Activated CD4-positive, alpha-beta T cell treated with anti-CD3 and anti-CD28 coated beads, Interleukin-2, amount 10 ng/mL, durations not matched to agents 7 days and 5 days (primary cell): ENCODE data around the gene NELL2. TPM values are rescaled to one million over a fixed set of nuclear protein-coding genes. Genes with fewer than 3 reads are reported as not detected.

Experiments used
- CTCF ChIA-PET: fragments of 350-600 bp; sonication (Branson Sonifier 250); formaldehyde crosslinking; loops from one replicate; lab custom pipeline; 2021; ENCODE audit warnings: antibody characterized with exemption; lab: Charles Lee
- POLR2A ChIA-PET: fragments of 350-600 bp; sonication (Branson Sonifier 250); formaldehyde crosslinking; loops from one replicate; lab custom pipeline; 2021; ENCODE audit warnings: antibody characterized with exemption; lab: Charles Lee
- DNase-seq: peaks from one replicate; pipeline ENCODE4 v3.0.0-alpha.2; 2020
- H3K27ac Mint-ChIP-seq: one replicate; pipeline ENCODE4 v1.8.0; 2021; ENCODE audit warnings: mild to moderate bottlenecking, moderate library complexity, mixed read lengths
- H3K27me3 Mint-ChIP-seq: one replicate; pipeline ENCODE4 v1.8.0; 2021; ENCODE audit warnings: mixed read lengths
- H3K36me3 Mint-ChIP-seq: one replicate; pipeline ENCODE4 v1.8.0; 2021; ENCODE audit warnings: low read depth, mixed read lengths
- H3K4me1 Mint-ChIP-seq: one replicate; pipeline ENCODE4 v1.8.0; 2021; ENCODE audit warnings: mixed read lengths
- H3K4me3 Mint-ChIP-seq: one replicate; pipeline ENCODE4 v1.8.0; 2021; ENCODE audit warnings: mild to moderate bottlenecking, moderate library complexity, mixed read lengths
- H3K9me3 Mint-ChIP-seq: one replicate; pipeline ENCODE4 v1.8.0; 2021; ENCODE audit warnings: mixed read lengths
- total RNA-seq, 2 experiments: library from RNA; stranded (reverse); gene quantifications; one replicate each; pipeline ENCODE4 v1.2.3, GENCODE V29; 2021

NELL2 gene
- total RNA-seq, 2 experiments from 2014 or later, result 43.6 to 55.1 TPM

GRCh38 chr12:44616402-44616801 lies 259.7 kb downstream of the NELL2 start:
- no peaks in the 10 kb centered on the region for H3K4me1 Mint-ChIP-seq
- no peak overlapping the region for H3K27ac Mint-ChIP-seq
- POLR2A ChIA-PET, result no interaction called here
- CTCF ChIA-PET, result interaction anchor here (1.6 kb wide), 1 partner anchor 9 kb away, joined by 3 read pairs; no protein-coding TSS in a partner anchor
- H3K27me3 Mint-ChIP-seq, result no peaks in the 10 kb centered on the region
- no peak for DNase-seq
- H3K36me3 Mint-ChIP-seq, result no peaks in the 10 kb centered on the region
- no peaks in the 10 kb centered on the region for H3K9me3 Mint-ChIP-seq
- no peak overlapping the region for H3K4me3 Mint-ChIP-seq

GRCh38 chr12:44611538-44611937 lies 264.6 kb downstream of the NELL2 start:
- Mint-ChIP-seq H3K4me1 (no peaks in the 10 kb centered on the region), H3K4me3 (no peak overlapping the region), H3K27me3 (no peaks in the 10 kb centered on the region), H3K27ac (no peak overlapping the region), H3K9me3 (peaks cover 2% of the 10 kb centered on the region), H3K36me3 (peaks cover 10% of the 10 kb centered on the region)
- POLR2A ChIA-PET, result no interaction called here
- CTCF ChIA-PET, result no interaction called here
- DNase-seq, result no peak

GRCh38 chr12:44603701-44604100 lies 272.4 kb downstream of the NELL2 start:
- ChIA-PET CTCF (no interaction called here), POLR2A (no interaction called here)
- Mint-ChIP-seq H3K27me3 (no peaks in the 10 kb centered on the region), H3K4me1 (no peaks in the 10 kb centered on the region), H3K9me3 (peaks cover 2% of the 10 kb centered on the region), H3K4me3 (no peak overlapping the region), H3K27ac (no peak overlapping the region), H3K36me3 (peaks cover 2% of the 10 kb centered on the region)
- DNase-seq, result no peak

GRCh38 chr12:44592626-44593025 lies 283.5 kb downstream of the NELL2 start:
- ChIA-PET POLR2A (no interaction called here), CTCF (no interaction called here)
- Mint-ChIP-seq H3K9me3 (no peaks in the 10 kb centered on the region), H3K4me1 (no peaks in the 10 kb centered on the region), H3K27ac (no peak overlapping the region), H3K36me3 (no peaks in the 10 kb centered on the region), H3K4me3 (no peak overlapping the region), H3K27me3 (no peaks in the 10 kb centered on the region)
- no peak for DNase-seq

GRCh38 chr12:44589697-44590096 lies 286.4 kb downstream of the NELL2 start:
- Mint-ChIP-seq H3K36me3 (no peaks in the 10 kb centered on the region), H3K4me1 (no peaks in the 10 kb centered on the region), H3K4me3 (no peak overlapping the region), H3K27me3 (no peaks in the 10 kb centered on the region), H3K9me3 (no peaks in the 10 kb centered on the region), H3K27ac (no peak overlapping the region)
- no peak for DNase-seq
- CTCF ChIA-PET, result no interaction called here
- POLR2A ChIA-PET, result no interaction called here

- Mint-ChIP-seq H3K27ac (no peak overlapping the region), H3K9me3 (no peaks in the 10 kb centered on the region), H3K4me3 (no peak overlapping the region), H3K27me3 (no peaks in the 10 kb centered on the region), H3K4me1 (no peaks in the 10 kb centered on the region), H3K36me3 (no peaks in the 10 kb centered on the region)
- no peak for DNase-seq
- ChIA-PET POLR2A (no interaction called here), CTCF (interaction anchor here (0.7 kb wide), 1 partner anchor 42 kb away, joined by 4 read pairs; no protein-coding TSS in a partner anchor)
Observed at GRCh38 chr12:44588651-44589050, 287.5 kb downstream of the NELL2 start.

GRCh38 chr12:44584625-44585024 lies 291.5 kb downstream of the NELL2 start:
- CTCF ChIA-PET, result no interaction called here
- POLR2A ChIA-PET, result no interaction called here
- Mint-ChIP-seq H3K9me3 (no peaks in the 10 kb centered on the region), H3K36me3 (no peaks in the 10 kb centered on the region), H3K4me1 (no peaks in the 10 kb centered on the region), H3K4me3 (no peak overlapping the region), H3K27ac (no peak overlapping the region), H3K27me3 (no peaks in the 10 kb centered on the region)
- no peak for DNase-seq

- POLR2A ChIA-PET, result no interaction called here
- H3K27ac Mint-ChIP-seq, result no peak overlapping the region
Observed at GRCh38 chr12:44582521-44582920, 293.6 kb downstream of the NELL2 start.

GRCh38 chr12:44581642-44582242 lies 294.4 kb downstream of the NELL2 start:
- no peak overlapping the region for H3K27ac Mint-ChIP-seq

More at GRCh38 chr12:44582521-44582920, 293.6 kb downstream of the NELL2 start:
- Mint-ChIP-seq H3K4me3 (no peak overlapping the region), H3K27me3 (no peaks in the 10 kb centered on the region), H3K36me3 (no peaks in the 10 kb centered on the region), H3K9me3 (peaks cover 4% of the 10 kb centered on the region), H3K4me1 (no peaks in the 10 kb centered on the region)
- CTCF ChIA-PET, result no interaction called here
- DNase-seq, result no peak

GRCh38 chr12:44574586-44574985 lies 301.5 kb downstream of the NELL2 start:
- CTCF ChIA-PET, result no interaction called here
- Mint-ChIP-seq H3K27me3 (no peaks in the 10 kb centered on the region), H3K36me3 (no peaks in the 10 kb centered on the region), H3K4me3 (no peak overlapping the region), H3K9me3 (peaks cover 4% of the 10 kb centered on the region), H3K27ac (no peak overlapping the region), H3K4me1 (no peaks in the 10 kb centered on the region)
- no peak for DNase-seq
- POLR2A ChIA-PET, result no interaction called here

More at GRCh38 chr12:44581642-44582242, 294.4 kb downstream of the NELL2 start:
- Mint-ChIP-seq H3K4me1 (no peaks in the 10 kb centered on the region), H3K4me3 (no peak overlapping the region), H3K36me3 (no peaks in the 10 kb centered on the region), H3K27me3 (no peaks in the 10 kb centered on the region), H3K9me3 (peaks cover 4% of the 10 kb centered on the region)
- DNase-seq, result no peak
- ChIA-PET POLR2A (no interaction called here), CTCF (interaction anchor here (1.5 kb wide), 1 partner anchor 26 kb away, joined by 3 read pairs; no protein-coding TSS in a partner anchor)

- Mint-ChIP-seq H3K27ac (no peak overlapping the region), H3K9me3 (peaks cover 4% of the 10 kb centered on the region), H3K4me3 (no peak overlapping the region), H3K4me1 (no peaks in the 10 kb centered on the region), H3K36me3 (no peaks in the 10 kb centered on the region), H3K27me3 (no peaks in the 10 kb centered on the region)
- POLR2A ChIA-PET, result no interaction called here
- no peak for DNase-seq
- CTCF ChIA-PET, result no interaction called here
Observed at GRCh38 chr12:44573723-44574122, 302.4 kb downstream of the NELL2 start.

GRCh38 chr12:44571006-44571550 lies 305.0 kb downstream of the NELL2 start:
- Mint-ChIP-seq H3K27me3 (no peaks in the 10 kb centered on the region), H3K4me3 (no peak overlapping the region), H3K27ac (no peak overlapping the region), H3K9me3 (no peaks in the 10 kb centered on the region), H3K36me3 (no peaks in the 10 kb centered on the region), H3K4me1 (no peaks in the 10 kb centered on the region)
- CTCF ChIA-PET, result no interaction called here
- no peak for DNase-seq
- POLR2A ChIA-PET, result no interaction called here

GRCh38 chr12:44570036-44570583 lies 306.0 kb downstream of the NELL2 start:
- ChIA-PET POLR2A (no interaction called here), CTCF (no interaction called here)
- no peaks in the 10 kb centered on the region for H3K9me3 Mint-ChIP-seq
- no peak for DNase-seq
- no peaks in the 10 kb centered on the region for H3K4me1 Mint-ChIP-seq
- no peak overlapping the region for H3K27ac Mint-ChIP-seq
- H3K27me3 Mint-ChIP-seq, result no peaks in the 10 kb centered on the region
- H3K4me3 Mint-ChIP-seq, result no peak overlapping the region
- H3K36me3 Mint-ChIP-seq, result no peaks in the 10 kb centered on the region
